IMR-90 (cell line): ENCODE measurements around the gene NAGPA. TPM values are rescaled to one million over a fixed set of nuclear protein-coding genes. Genes with fewer than 3 reads are reported as not detected.

Experiments used
- ATAC-seq: fragments of 200-7000 bp; cut with Tn5 transposase; 2 replicates; pipeline ENCODE4 v1.9.1; 2020; ENCODE audit warnings: low read depth, mild to moderate bottlenecking, moderate library complexity
- BruUV-seq: library from RNA; stranded (reverse); fragments of 400-500 nt; replicated peaks from 2 replicates; lab custom pipeline; 2021; lab: Mats Ljungman, UMichigan
- CTCF ChIA-PET: fragments of 300-600 bp; formaldehyde crosslinking; extraction: SDS; loops from one replicate; lab custom pipeline; 2021; ENCODE audit warnings: antibody characterized with exemption; lab: Yijun Ruan, JAX
- POLR2A ChIA-PET: fragments of 300-600 bp; sonication (Branson Sonifier 250); formaldehyde crosslinking; loops from one replicate; lab custom pipeline; 2022; ENCODE audit warnings: antibody characterized with exemption; ENCODE audit not compliant: unreplicated experiment; lab: Charles Lee
- DNase-seq: peaks from one replicate; pipeline ENCODE4 v3.0.0; 2013
- H2AFZ ChIP-seq: replicated peaks from 2 replicates; pipeline ENCODE3; 2013; ENCODE audit warnings: low read length, mild to moderate bottlenecking; ENCODE audit not compliant: poor library complexity
- H2AK5ac ChIP-seq: 2 replicates; pipeline ENCODE4 v1.6.1; 2013; ENCODE audit warnings: low read depth, low read length, inconsistent platforms
- H2AK9ac ChIP-seq: replicated peaks from 2 replicates; pipeline ENCODE3; 2013; ENCODE audit warnings: mild to moderate bottlenecking, low read depth, low read length, moderate library complexity; ENCODE audit not compliant: poor library complexity
- H2BK120ac ChIP-seq: 2 replicates; pipeline ENCODE4 v1.6.1; 2013; ENCODE audit warnings: low read depth, low read length, inconsistent platforms
- H2BK15ac ChIP-seq: 3 replicates; pipeline ENCODE4 v1.6.1; 2013; ENCODE audit warnings: low read depth, low read length, inconsistent platforms
- H2BK20ac ChIP-seq: 2 replicates; pipeline ENCODE4 v1.6.1; 2013; ENCODE audit warnings: low read depth, mild to moderate bottlenecking, inconsistent platforms, low read length, moderate library complexity
- H2BK5ac ChIP-seq: 2 replicates; pipeline ENCODE4 v1.6.1; 2013; ENCODE audit warnings: mild to moderate bottlenecking, low read depth, low read length, inconsistent platforms; ENCODE audit not compliant: poor library complexity, severe bottlenecking
- H3K14ac ChIP-seq: replicated peaks from 2 replicates; pipeline ENCODE4 v1.6.1; 2013; ENCODE audit warnings: low read depth, low read length, inconsistent platforms
- H3K18ac ChIP-seq: 2 replicates; pipeline ENCODE4 v1.6.1; 2013; ENCODE audit warnings: low read depth, low read length, control low read depth
- H3K23ac ChIP-seq: 2 replicates; pipeline ENCODE4 v1.6.1; 2013; ENCODE audit warnings: low read depth, low read length, inconsistent platforms
- H3K27ac ChIP-seq: 2 replicates; pipeline ENCODE4 v1.5.1; 2013; ENCODE audit warnings: mild to moderate bottlenecking, control low read depth, low read length; ENCODE audit not compliant: insufficient read depth
- H3K27me3 ChIP-seq: 2 replicates; pipeline ENCODE4 v1.6.1; 2013; ENCODE audit warnings: low read length; ENCODE audit not compliant: control insufficient read depth, insufficient read depth
- H3K36me3 ChIP-seq: 2 replicates; pipeline ENCODE4 v1.6.1; 2013; ENCODE audit warnings: low read length, mixed read lengths; ENCODE audit not compliant: control insufficient read depth, insufficient read depth
- H3K4ac ChIP-seq: 2 replicates; pipeline ENCODE4 v1.6.1; 2013; ENCODE audit warnings: low read depth, low read length, inconsistent platforms
- H3K4me1 ChIP-seq: 2 replicates; pipeline ENCODE4 v1.6.1; 2013; ENCODE audit warnings: low read length, mixed read lengths; ENCODE audit not compliant: control insufficient read depth, insufficient read depth
- H3K4me2 ChIP-seq: 2 replicates; pipeline ENCODE4 v1.6.1; 2013; ENCODE audit warnings: low read depth, mild to moderate bottlenecking, control low read depth, low read length, moderate library complexity
- H3K4me3 ChIP-seq: 2 replicates; pipeline ENCODE4 v1.5.1; 2013; ENCODE audit warnings: low read depth, mild to moderate bottlenecking, control low read depth, low read length, moderate library complexity; ENCODE audit not compliant: insufficient read depth
- H3K56ac ChIP-seq: 2 replicates; pipeline ENCODE4 v1.6.1; 2013; ENCODE audit warnings: low read length, inconsistent platforms; ENCODE audit not compliant: insufficient read depth; ENCODE audit errors: extremely low read depth
- H3K79me1 ChIP-seq, 2 experiments: 2 replicates each; pipeline ENCODE4 v1.6.1; 2013; ENCODE audit warnings: low read length in 2 of 2, inconsistent platforms in 1 of 2, low read depth in 1 of 2
- H3K9ac ChIP-seq: 2 replicates; pipeline ENCODE4 v1.6.1; 2013; ENCODE audit warnings: low read depth, low read length, control low read depth
- H3K9me1 ChIP-seq: 2 replicates; pipeline ENCODE4 v1.6.1; 2013; ENCODE audit warnings: low read length, inconsistent platforms; ENCODE audit not compliant: insufficient read depth
- H3K9me3 ChIP-seq: 2 replicates; pipeline ENCODE4 v1.6.1; 2013; ENCODE audit warnings: low read length; ENCODE audit not compliant: control insufficient read depth, insufficient read depth
- H4K20me1 ChIP-seq: 2 replicates; pipeline ENCODE4 v1.6.1; 2013; ENCODE audit warnings: low read length, inconsistent platforms; ENCODE audit not compliant: insufficient read depth
- H4K5ac ChIP-seq: 2 replicates; pipeline ENCODE4 v1.6.1; 2013; ENCODE audit warnings: mild to moderate bottlenecking, low read depth, low read length, control low read depth
- H4K8ac ChIP-seq, 2 experiments: 2 replicates each; pipeline ENCODE4 v1.6.1; 2013; ENCODE audit warnings: low read depth in 2 of 2, low read length in 2 of 2, control low read depth in 1 of 2, inconsistent platforms in 1 of 2
- H4K91ac ChIP-seq: 2 replicates; pipeline ENCODE4 v1.6.1; 2013; ENCODE audit warnings: low read depth, low read length, inconsistent platforms; ENCODE audit not compliant: insufficient read depth
- CHD1 ChIP-seq: IDR thresholded peaks from 2 replicates; pipeline ENCODE4 v1.6.1; 2012; ENCODE audit warnings: low read depth, low read length, improper control_type of control experiment
- MAFK ChIP-seq: IDR thresholded peaks from 2 replicates; pipeline ENCODE4 v1.6.1; 2012; ENCODE audit warnings: low read depth, low read length, improper control_type of control experiment
- MXI1 ChIP-seq: IDR thresholded peaks from 2 replicates; pipeline ENCODE4 v1.6.1; 2012; ENCODE audit warnings: low read depth, mild to moderate bottlenecking, low read length, moderate library complexity, borderline replicate concordance
- RFX5 ChIP-seq: IDR thresholded peaks from 2 replicates; pipeline ENCODE4 v1.8.0; 2012; ENCODE audit warnings: low read depth, mild to moderate bottlenecking, low read length, moderate library complexity
- WGBS, 2 experiments: methylation state at CpG; one replicate each; pipeline versions ENCODE4 v1.1.5 to v1.1.7; 2013; ENCODE audit warnings: missing lambda C conversion rate in 2 of 2; ENCODE audit not compliant: insufficient read length in 1 of 2; ENCODE audit errors: extremely low coverage in 2 of 2; 5-methylcytosine and 5-hydroxymethylcytosine counted together
- dilution Hi-C: fragments of 300-500 bp; cut with HindIII; formaldehyde crosslinking; loops from one replicate; pipeline ENCODE4 v1.14.3; 2018; ENCODE audit warnings: low sequenced_read_pairs; ENCODE audit not compliant: unreplicated experiment
- in situ Hi-C: fragments of 300-500 bp; cut with MboI; formaldehyde crosslinking; loops from 3 replicates; pipeline ENCODE4 v1.14.3; 2019; ENCODE audit warnings: low sequenced_read_pairs, inconsistent platforms, mixed read lengths
- intact Hi-C: fragments of 100-400 bp; cut with micrococcal nuclease; formaldehyde crosslinking; loops from 2 replicates; pipeline ENCODE4 v1.10.0; 2022
- polyA plus RNA-seq, 3 experiments: library from polyadenylated mRNA; depleted of rRNA; stranded (reverse); fragments of >200 nt; gene quantifications; 2 replicates each; pipeline ENCODE4 v1.2.3, GENCODE V29; 2012; ENCODE audit warnings: low replicate concordance in 1 of 3
- total RNA-seq: library from RNA; depleted of rRNA; stranded (reverse); fragments of >200 nt; gene quantifications from 2 replicates; pipeline ENCODE4 v1.2.3, GENCODE V29; 2012
- TF ChIP-seq, protein P1 (sequence below): fragments of 150-350 bp; IDR thresholded peaks from 2 replicates; pipeline ENCODE4 v1.6.1; 2016; ENCODE audit warnings: low read depth, mild to moderate bottlenecking, low read length, moderate library complexity, borderline replicate concordance

Gene NAGPA
- total and polyA plus RNA-seq, 2 of the 4 experiments (the other 2 are of a cell fraction), result 6.5 to 12.2 TPM

DNA sequence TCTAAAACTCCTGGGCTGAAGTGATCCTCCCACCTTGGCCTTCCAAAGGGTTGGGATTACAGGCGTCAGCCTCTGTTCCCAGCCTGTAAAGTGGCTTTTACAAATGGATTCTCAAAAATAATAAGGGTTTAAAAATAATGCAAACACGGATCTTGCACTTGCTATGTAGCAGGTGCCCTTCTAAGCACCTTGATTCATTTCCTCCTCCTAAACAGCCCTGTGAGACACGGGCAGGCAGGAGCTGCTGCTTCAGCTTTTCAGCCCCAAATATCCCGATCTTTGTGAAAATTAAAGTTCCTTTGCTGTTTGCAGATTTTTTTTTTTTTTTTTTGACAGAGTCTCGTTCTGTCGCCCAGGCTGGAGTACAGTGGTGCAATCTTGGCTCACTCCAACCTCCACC, 31.7 kb downstream of the NAGPA start:
- H3K27ac ChIP-seq, result no peak overlapping the region
- H2AK9ac ChIP-seq, result no peak overlapping the region
- no peak for DNase-seq
- H3K9ac ChIP-seq, result no peak overlapping the region
- no peaks in the 10 kb centered on the region for H4K20me1 ChIP-seq
- no peaks in the 10 kb centered on the region for H3K79me1 ChIP-seq
- no peak overlapping the region for H2AK5ac ChIP-seq
- H3K4me2 ChIP-seq, result no peak overlapping the region
- H4K91ac ChIP-seq, result no peak overlapping the region
- H3K4ac ChIP-seq, result no peak overlapping the region
- no peak overlapping the region for H3K4me3 ChIP-seq
- ChIA-PET POLR2A (no interaction called here), CTCF (no interaction called here)
- H2BK20ac ChIP-seq, result no peak overlapping the region
- no peak overlapping the region for H2AFZ ChIP-seq
- WGBS, 2 experiments, result no CpG with 5 or more reads among the region's 6 CpGs
- dilution Hi-C loops, result no loop called here
- H3K18ac ChIP-seq, result no peak overlapping the region
- TF ChIP-seq CHD1 (no peak), RFX5 (no peak), MXI1 (no peak), MAFK (no peak)
- TF ChIP-seq, protein P1, sequence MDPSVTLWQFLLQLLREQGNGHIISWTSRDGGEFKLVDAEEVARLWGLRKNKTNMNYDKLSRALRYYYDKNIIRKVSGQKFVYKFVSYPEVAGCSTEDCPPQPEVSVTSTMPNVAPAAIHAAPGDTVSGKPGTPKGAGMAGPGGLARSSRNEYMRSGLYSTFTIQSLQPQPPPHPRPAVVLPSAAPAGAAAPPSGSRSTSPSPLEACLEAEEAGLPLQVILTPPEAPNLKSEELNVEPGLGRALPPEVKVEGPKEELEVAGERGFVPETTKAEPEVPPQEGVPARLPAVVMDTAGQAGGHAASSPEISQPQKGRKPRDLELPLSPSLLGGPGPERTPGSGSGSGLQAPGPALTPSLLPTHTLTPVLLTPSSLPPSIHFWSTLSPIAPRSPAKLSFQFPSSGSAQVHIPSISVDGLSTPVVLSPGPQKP, result no peak
- H3K9me3 ChIP-seq, result no peaks in the 10 kb centered on the region
- H3K9me1 ChIP-seq, result no peaks in the 10 kb centered on the region
- H3K36me3 ChIP-seq, result no peaks in the 10 kb centered on the region
- no peak overlapping the region for H3K23ac ChIP-seq
- H3K27me3 ChIP-seq, result peaks cover 8% of the 10 kb centered on the region; the same call in 1 of the 2 replicates
- H2BK15ac ChIP-seq, result no peak overlapping the region
- H3K4me1 ChIP-seq, result no peaks in the 10 kb centered on the region
- no peak overlapping the region for H3K14ac ChIP-seq
- H3K56ac ChIP-seq, result no peak overlapping the region
- intact Hi-C loops, result no loop called here
- H4K5ac ChIP-seq, result no peak overlapping the region
- no peak for ATAC-seq
- no peak overlapping the region for H2BK120ac ChIP-seq
- H4K8ac ChIP-seq, result no peak overlapping the region
- in situ Hi-C loops, result no loop called here
- H2BK5ac ChIP-seq, result no peak overlapping the region
- BruUV-seq, result no TSS peak
